ENCODE data around the gene GALNT4. TPM values are rescaled to one million over a fixed set of nuclear protein-coding genes. Genes with fewer than 3 reads are reported as not detected.

Gene GALNT4
- total RNA-seq, 2 experiments from 2014 or later: 5.9 to 6.4 TPM

DNA sequence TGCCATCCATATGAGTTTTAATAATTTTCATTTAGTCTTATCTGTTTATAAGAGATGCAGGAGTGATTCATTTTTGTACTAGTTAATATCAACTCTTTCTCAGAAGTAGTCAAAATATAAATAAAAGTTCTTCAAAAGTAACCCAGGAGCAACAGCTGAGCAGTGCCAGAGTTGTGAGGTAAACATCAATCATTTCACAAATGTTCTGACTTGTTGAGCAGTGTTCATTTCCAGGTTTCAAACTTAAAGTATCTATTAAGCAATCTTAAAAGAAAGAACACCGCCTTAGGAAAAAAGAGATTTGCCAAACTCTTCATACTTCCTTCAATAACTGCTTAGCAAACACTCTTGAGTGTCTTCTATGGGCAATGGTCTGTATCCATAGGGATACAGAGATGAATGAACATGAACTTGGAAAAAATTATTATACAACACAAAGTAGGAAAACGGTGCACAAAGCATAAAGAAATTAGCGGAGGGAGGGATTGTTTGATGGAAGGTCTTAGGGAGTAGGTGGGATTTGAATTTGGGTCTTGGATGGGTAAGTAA is 43.2 kb upstream of the GALNT4 start:
- H3K9me3 Mint-ChIP-seq: no peaks in the 10 kb centered on the region
- DNase-seq (no peak), ATAC-seq (no peak)
- intact Hi-C loops (cut with micrococcal nuclease): no loop called here
- no peaks in the 10 kb centered on the region for H3K36me3 Mint-ChIP-seq (ENCODE audit: low read depth)
- peaks cover under 1% of the 10 kb centered on the region for H3K27me3 Mint-ChIP-seq
- H3K4me3 Mint-ChIP-seq: no peak overlapping the region
- no peak overlapping the region for H3K27ac Mint-ChIP-seq
- POLR2A ChIA-PET: no interaction called here
- CTCF ChIA-PET: no interaction called here
- TF ChIP-seq, protein P1, sequence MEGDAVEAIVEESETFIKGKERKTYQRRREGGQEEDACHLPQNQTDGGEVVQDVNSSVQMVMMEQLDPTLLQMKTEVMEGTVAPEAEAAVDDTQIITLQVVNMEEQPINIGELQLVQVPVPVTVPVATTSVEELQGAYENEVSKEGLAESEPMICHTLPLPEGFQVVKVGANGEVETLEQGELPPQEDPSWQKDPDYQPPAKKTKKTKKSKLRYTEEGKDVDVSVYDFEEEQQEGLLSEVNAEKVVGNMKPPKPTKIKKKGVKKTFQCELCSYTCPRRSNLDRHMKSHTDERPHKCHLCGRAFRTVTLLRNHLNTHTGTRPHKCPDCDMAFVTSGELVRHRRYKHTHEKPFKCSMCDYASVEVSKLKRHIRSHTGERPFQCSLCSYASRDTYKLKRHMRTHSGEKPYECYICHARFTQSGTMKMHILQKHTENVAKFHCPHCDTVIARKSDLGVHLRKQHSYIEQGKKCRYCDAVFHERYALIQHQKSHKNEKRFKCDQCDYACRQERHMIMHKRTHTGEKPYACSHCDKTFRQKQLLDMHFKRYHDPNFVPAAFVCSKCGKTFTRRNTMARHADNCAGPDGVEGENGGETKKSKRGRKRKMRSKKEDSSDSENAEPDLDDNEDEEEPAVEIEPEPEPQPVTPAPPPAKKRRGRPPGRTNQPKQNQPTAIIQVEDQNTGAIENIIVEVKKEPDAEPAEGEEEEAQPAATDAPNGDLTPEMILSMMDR (IDR thresholded peaks at IDR 0.05): no peak
- peaks cover 10% of the 10 kb centered on the region for H3K4me1 Mint-ChIP-seq (ENCODE audit: low read depth)

DNA sequence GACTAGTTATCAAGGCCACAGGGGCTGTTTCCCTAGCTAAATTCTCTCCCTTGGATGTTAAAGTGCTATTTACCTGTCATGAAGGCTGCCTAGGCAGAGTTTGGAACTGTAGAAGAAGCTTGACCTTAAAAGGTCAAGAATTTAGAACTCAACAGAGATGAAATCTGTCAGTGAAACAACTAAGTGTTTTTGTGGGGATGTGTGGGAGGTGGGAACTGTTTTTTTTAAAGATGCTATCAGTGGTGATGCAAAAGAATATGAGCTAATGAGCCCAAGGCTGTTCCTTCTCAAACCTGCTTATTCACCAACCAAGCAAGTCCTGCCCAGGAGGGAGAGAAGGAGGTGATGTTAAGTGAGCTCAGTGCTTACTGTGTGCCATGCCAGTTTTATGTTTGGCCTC is 42.0 kb upstream of the GALNT4 start:
- ATAC-seq: peak; percentile 93

DNA sequence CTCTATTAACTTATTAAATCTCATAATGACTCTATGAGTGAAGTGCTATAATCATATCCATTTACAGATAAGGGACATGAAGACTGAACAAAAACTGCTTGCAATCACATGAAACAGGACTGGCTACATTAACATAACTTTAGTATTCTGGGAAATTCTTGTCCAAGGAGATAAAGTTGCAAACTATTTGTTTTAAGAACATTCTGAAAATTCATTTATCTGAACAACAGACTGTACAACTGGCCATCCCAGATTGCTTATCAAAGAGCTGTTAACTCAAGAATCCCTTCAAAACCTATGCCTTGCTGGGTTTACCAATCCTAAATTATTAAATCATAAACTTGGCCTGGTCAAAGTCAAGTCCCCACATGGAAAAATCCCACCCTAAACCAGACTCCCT is 40.4 kb upstream of the GALNT4 start:
- Mint-ChIP-seq H3K27ac (no peak overlapping the region), H3K4me1 (ENCODE audit: low read depth) (peaks cover 14% of the 10 kb centered on the region), H3K9me3 (no peaks in the 10 kb centered on the region), H3K36me3 (ENCODE audit: low read depth) (no peaks in the 10 kb centered on the region), H3K27me3 (peaks cover 4% of the 10 kb centered on the region), H3K4me3 (no peak overlapping the region)
- intact Hi-C loops (cut with micrococcal nuclease): no loop called here
- ChIA-PET POLR2A (interaction anchor here (1.0 kb wide), 1 partner anchor 15 kb away, joined by 3 read pairs; no protein-coding TSS in a partner anchor), CTCF (interaction anchor here (0.8 to 1.9 kb wide), 2 partner anchors 12 to 21 kb away, joined by 3 to 7 read pairs; no protein-coding TSS in a partner anchor)
- no peak for ATAC-seq
- TF ChIP-seq, protein P1 (IDR thresholded peaks at IDR 0.05): no peak
- DNase-seq: no peak

More for the DNA sequence above, 42.0 kb upstream of the GALNT4 start:
- H3K27me3 Mint-ChIP-seq: peaks cover 4% of the 10 kb centered on the region
- peak overlapping the region; percentile 21 for H3K27ac Mint-ChIP-seq
- ChIA-PET POLR2A (no interaction called here), CTCF (interaction anchor here (0.8 to 1.9 kb wide), 2 partner anchors 23 to 26 kb away, joined by 3 to 7 read pairs; no protein-coding TSS in a partner anchor)
- no peak overlapping the region for H3K4me3 Mint-ChIP-seq
- no peaks in the 10 kb centered on the region for H3K9me3 Mint-ChIP-seq
- H3K4me1 Mint-ChIP-seq (ENCODE audit: low read depth): peaks cover 14% of the 10 kb centered on the region
- no peaks in the 10 kb centered on the region for H3K36me3 Mint-ChIP-seq (ENCODE audit: low read depth)
- TF ChIP-seq, protein P1 (IDR thresholded peaks at IDR 0.05): no peak
- peak; percentile 53 for DNase-seq
- intact Hi-C loops (cut with micrococcal nuclease): no loop called here

DNA sequence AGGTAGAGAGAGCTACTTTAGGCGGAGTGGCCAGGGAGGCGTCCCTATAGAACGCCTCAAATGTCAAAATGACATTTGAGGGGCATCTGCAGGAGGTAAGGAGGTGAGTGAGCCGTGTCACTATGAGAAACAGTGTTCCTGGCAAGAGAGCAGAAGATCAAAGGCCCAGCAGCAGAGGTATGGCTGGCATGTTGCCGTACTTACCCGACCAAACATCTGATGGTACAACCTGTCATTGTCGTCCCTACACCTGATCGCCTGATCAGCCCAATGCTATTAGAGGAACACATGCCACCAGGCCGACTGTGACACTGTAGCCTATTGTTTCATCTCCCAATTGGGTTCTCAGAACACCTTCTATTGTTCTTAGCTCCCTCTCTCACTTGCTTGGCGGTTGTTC is 35.2 kb upstream of the GALNT4 start:
- intact Hi-C loops (cut with micrococcal nuclease): no loop called here
- POLR2A ChIA-PET: no interaction called here
- ATAC-seq: no peak

DNA sequence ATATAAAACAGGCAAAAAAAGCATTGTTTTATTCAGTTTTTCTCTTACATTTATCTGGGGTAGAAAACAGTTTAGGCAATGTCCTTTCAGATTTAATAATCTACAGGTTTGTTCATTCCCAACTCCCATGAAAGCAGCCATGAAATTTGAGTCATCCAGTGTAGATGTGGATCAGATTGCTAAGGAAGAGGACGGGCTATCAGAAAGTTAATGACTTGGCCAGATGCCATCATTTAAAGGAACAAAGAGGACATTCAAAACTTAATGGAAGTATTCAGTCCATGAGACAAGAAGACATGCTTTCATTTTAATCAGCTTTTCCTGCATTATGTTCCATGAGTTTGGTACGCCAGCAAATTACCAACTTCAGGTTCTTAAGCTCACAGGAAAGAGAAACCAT is 32.4 kb upstream of the GALNT4 start:
- no peak overlapping the region for H3K4me3 Mint-ChIP-seq
- H3K27me3 Mint-ChIP-seq: peaks cover 3% of the 10 kb centered on the region
- CTCF ChIA-PET: interaction anchor here (3.0 kb wide), 1 partner anchor 14 kb away, joined by 18 read pairs; no protein-coding TSS in a partner anchor
- peaks cover 2% of the 10 kb centered on the region for H3K36me3 Mint-ChIP-seq (ENCODE audit: low read depth)
- ATAC-seq (no peak), DNase-seq (no peak)
- TF ChIP-seq, protein P1 (IDR thresholded peaks at IDR 0.05): no peak
- H3K4me1 Mint-ChIP-seq (ENCODE audit: low read depth): peaks cover 3% of the 10 kb centered on the region
- intact Hi-C loops (cut with micrococcal nuclease): no loop called here
- POLR2A ChIA-PET: no interaction called here
- peaks cover 4% of the 10 kb centered on the region for H3K9me3 Mint-ChIP-seq
- no peak overlapping the region for H3K27ac Mint-ChIP-seq

More for the DNA sequence above, 35.2 kb upstream of the GALNT4 start:
- no peak overlapping the region for H3K4me3 Mint-ChIP-seq
- TF ChIP-seq, protein P1 (IDR thresholded peaks at IDR 0.05): no peak
- peaks cover 5% of the 10 kb centered on the region for H3K27me3 Mint-ChIP-seq
- no peaks in the 10 kb centered on the region for H3K36me3 Mint-ChIP-seq (ENCODE audit: low read depth)
- no peak for DNase-seq
- CTCF ChIA-PET: interaction anchor here (3.0 kb wide), 1 partner anchor 16 kb away, joined by 18 read pairs; no protein-coding TSS in a partner anchor
- no peak overlapping the region for H3K27ac Mint-ChIP-seq
- H3K4me1 Mint-ChIP-seq (ENCODE audit: low read depth): peaks cover 4% of the 10 kb centered on the region
- peaks cover 2% of the 10 kb centered on the region for H3K9me3 Mint-ChIP-seq

Data from activated CD8-positive, alpha-beta T cell treated with anti-CD3 and anti-CD28 coated beads for 36 hours (primary cell).